Measurements from ENCODE around the gene HRH2.
"Not testable (repeated sequence)": the region's sequence is repeated elsewhere in the genome, so short reads cannot be mapped to it uniquely, and the experiment has no call there.

The HRH2 gene

DNA sequence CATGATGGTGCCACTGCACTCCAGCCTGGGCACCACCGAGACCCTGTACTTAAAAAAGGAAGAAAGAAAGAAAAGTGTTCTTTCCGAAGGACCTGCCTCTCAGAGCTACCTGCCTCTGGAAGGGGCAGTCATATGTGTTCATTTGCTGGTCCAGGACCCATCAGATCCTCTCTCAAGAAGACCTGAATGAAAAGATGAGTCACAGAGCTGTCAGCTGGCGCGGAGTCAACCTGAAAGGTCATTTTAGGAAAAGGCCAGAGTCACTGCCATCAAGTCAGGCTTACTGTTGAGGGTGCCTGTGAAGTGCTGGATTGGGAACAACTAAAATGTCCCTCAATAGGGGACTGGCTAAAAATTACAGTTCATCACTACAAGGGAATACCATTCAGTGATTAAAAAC lies 14.9 kb upstream of the HRH2 start:
- in situ Hi-C loops (cut with MboI; ENCODE audit: low sequenced_read_pairs) = no loop called here

DNA sequence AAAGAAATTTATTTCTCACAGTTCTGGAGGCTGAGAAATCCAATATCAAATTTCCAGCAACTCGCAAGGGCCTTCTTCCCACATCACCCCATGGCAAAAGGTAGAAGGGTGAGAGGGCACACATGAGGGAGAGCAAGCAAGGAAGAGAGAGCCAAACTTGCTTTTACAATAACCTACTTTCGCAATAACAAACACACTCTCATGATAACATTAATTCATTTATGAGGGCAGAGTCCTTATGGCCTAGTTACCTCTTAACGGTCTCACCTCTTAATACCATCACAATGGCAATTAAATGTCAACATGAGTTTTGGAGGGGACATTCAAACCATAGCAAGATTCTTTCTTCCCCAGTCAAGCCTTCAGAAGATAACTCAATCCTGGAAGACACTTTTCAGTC lies 11.6 kb upstream of the HRH2 start:
- in situ Hi-C loops (cut with MboI; ENCODE audit: low sequenced_read_pairs) = no loop called here

DNA sequence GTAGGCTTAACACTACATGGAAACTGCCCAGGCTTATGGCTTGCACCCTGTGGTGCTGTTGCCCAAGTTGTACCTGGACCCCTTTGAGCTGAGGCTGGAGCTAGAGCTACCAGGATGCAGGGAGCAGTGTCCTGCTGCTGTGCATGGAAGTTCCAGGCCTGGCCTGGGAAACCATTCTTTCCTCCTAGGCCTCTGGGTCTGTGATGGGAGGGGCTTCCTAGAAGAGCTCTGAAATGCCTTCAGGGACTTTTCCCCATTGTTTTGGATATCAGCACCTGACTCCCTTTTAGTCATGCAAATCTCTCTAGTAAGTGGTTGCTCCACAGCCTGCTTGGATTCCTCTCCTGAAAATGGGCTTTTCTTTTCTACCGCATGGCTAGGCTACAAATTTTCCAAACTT lies 7.9 kb upstream of the HRH2 start:
- in situ Hi-C loops (cut with MboI; ENCODE audit: low sequenced_read_pairs) = no loop called here

DNA sequence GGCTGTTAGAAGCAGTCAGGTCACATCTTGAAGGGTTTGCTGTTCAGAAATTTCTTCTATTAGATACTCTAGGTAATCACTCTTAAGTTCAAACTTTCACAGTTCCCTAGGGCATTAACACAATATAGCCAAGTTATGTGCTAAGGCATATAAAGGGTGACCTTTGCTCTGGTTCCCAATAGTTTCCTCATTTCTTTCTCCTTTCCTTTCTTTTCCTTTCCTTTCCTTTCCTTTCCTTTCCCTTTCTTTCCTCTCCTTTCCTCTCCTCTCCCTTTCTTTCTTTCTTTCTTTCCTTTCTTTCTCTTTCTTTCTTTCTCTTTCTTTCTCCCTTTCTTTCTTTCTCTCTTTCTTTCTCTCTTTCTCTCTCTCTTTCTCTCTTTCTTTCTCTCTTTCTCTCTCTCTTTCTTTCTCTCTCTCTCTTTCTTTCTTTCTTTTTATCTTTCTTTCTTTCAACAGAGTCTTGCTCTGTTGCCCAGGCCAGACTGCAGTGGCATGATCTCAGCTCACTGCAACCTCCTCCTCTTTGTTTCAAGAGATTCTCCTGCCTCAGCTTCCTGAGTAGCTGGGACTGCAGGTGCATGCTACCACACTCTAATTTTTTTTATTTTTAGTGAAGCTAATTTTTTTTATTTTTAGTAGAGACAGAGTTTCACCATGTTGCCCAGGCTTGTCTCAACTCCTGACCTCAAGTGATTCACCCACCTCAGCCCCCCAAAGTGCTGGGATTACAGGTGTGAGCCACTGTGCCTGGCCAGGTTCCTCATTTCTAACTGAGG lies 7.3 kb upstream of the HRH2 start:
- in situ Hi-C loops (cut with MboI; ENCODE audit: low sequenced_read_pairs) = not testable (repeated sequence)

DNA sequence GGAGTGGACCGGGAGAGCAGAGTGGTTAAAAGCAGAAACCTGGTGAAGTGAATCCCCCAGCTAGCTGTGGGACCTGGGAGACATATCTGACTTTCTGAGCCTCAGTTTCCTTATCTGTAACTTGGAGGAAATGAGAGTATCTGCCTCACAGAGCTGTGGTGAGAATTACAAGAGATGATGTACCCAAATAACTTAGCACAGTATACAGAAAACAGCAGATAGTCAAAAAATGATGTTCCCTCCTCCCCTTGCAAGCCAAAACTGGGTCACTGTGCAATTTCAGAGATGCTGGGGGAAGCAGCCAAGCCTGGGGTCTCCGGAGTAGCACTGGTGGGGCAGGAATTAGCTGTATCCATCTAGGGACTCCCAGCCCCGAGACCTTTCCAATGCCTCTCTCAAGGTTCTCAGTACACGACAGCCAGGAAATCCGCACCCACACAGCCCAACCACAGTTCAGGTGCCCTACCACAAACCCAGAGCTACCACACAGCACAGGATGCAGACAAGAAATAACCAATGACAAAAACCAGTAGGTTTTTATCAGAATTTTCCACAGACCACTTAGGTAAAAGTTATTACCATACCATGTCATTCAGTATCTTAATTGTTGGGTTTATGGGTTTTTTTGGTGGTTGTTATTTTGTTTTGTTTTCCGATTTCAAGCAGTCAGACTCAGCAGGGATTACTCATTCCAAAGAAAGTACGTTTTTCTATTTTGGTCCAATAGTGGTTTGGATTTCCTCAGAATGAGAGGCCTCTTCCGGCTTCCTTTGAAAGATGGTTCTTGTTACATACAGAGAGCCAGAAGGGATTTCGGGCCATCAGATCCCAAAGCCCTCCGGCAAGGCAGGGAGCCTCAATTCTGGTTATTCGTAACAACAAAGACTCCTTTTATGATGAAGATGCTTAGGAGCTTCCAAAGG lies 4.9 kb upstream of the HRH2 start:
- in situ Hi-C loops (cut with MboI; ENCODE audit: low sequenced_read_pairs) = no loop called here

DNA sequence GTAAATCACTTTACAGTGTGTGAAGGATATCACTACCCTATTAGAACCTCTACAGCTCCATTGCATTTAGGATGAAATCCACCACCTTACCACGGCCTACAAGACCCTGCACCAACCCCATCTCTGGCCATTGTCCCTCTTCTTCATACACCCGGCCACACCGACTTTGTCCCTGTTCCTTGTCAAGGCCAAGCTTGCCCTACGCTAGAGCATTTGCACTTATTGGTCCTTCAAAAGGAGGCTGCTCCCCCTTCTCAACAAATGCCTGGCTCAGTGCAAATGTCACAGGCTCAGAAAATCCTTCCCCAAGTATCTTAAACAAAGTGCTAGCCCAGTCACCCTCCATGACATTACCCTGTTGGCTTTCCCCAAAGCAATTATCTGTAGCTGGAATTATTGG lies 4.1 kb upstream of the HRH2 start:
- in situ Hi-C loops (cut with MboI; ENCODE audit: low sequenced_read_pairs) = no loop called here

DNA sequence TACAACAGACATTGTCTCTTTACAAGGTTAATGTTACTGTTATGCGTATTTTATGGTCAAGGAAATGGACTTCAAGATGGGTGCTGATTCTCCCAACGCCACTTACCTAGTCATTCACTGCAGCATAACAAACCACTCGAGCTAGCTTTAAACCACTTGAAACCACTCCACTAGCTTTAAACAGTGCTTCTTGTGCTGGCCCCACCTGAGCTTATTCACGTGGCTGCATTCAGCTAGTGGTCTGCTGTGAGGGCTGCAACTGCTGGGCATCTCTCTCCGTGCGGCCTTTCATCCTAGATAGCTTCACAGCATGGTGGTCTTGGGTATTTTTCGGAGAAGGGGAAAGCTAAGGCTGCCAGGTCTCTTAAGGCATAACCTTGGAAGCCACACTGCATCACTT lies 3.5 kb upstream of the HRH2 start:
- in situ Hi-C loops (cut with MboI; ENCODE audit: low sequenced_read_pairs) = no loop called here

DNA sequence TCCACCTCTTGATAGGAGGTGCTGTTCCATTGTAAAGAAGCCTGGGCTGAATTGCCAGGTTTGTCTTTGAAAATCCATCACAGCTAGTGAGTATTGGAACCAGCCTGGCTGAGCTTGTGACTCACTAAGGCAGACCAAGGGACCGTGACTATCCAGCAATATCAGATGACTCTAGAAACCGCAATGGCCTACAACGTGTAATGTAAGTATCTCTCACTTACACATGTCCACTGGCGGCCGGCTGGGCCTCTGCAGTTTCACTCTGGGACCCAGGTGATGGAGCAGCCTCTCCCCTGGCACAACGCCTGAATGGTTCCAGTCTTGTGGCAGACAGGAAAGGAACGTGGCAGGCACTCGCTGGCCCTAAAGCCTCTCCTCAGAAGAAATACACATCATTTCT lies 3.1 kb upstream of the HRH2 start:
- in situ Hi-C loops (cut with MboI; ENCODE audit: low sequenced_read_pairs) = no loop called here

- in situ Hi-C loops (cut with MboI; ENCODE audit: low sequenced_read_pairs) = no loop called here
Observed at GRCh38 chr5:175655411-175655810, 2.5 kb upstream of the HRH2 start.

GRCh38 chr5:175656966-175657365 lies 905 bp upstream of the HRH2 start:
- in situ Hi-C loops (cut with MboI; ENCODE audit: low sequenced_read_pairs) = no loop called here

GRCh38 chr5:175658299-175659145 lies 651 bp downstream of the HRH2 start:
- in situ Hi-C loops (cut with MboI; ENCODE audit: low sequenced_read_pairs) = no loop called here

- in situ Hi-C loops (cut with MboI; ENCODE audit: low sequenced_read_pairs) = no loop called here
Observed at GRCh38 chr5:175659546-175660253, 1.8 kb downstream of the HRH2 start.

DNA sequence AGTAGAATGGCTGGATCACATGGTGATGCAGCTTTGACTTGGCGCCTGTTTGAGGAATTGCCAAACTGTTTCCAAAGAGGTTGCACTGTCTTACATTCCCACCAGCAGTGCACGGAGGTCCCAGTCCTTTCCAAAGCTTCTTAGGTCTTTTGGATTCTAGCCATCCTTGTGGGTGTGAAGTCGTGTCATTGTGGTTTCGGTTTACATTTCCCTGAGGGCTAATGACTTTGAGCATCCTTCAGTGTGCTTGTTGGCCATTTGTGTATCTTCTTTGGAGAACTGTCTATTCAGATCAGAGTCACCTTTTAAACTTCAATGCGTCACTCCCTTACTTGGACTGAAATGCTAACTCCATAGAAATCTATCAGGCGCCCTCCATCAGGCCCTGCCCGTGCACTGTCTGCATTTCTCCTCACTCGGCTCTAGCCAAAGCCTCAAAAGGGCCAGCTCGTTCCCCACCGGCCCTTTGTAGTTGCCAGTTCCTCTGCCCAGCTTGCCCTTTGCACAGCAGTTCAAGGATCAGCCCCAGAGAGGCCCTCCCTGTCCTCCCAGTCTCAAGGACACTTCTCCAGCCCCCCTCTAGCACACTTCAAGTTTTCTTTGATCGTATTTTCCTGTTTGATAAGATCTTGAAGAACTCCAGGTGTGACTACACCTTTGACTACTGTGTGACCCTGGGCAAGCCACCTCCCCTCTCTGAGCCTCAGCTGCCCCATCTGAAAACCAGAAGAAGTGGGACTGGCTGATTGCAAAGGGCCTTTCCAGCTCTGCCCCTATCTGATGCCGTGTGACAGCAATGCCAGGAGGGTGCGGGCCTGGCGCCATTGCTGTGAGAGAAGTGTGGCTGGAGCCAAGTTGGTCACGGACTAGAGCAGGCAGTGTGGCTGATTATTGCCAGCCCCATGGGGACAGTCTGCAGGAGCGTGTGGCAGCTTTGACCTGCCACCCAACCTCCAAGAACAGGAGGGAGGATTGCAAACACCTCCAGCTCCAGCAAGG lies 5.6 kb downstream of the HRH2 start:
- in situ Hi-C loops (cut with MboI; ENCODE audit: low sequenced_read_pairs) = no loop called here

DNA sequence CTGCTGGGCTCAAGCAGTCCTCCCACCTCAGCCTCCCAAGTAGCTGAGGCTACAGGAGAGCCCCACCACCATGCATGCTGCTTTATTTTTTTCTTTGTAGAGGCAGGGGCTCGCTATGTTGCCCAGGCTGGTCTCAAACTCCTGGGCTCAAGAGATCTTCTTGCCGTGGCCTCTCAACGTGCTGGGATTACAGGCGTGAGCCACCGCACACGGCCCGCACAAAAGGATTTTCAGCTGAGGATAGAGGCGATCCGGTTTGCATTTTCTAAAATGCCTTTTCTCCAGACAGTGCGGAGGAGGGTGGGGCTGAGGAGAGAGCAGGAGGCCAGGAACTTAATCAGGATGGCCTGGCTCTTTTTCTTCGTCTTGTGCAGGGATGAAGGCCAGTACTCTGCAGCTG lies 6.9 kb downstream of the HRH2 start:
- in situ Hi-C loops (cut with MboI; ENCODE audit: low sequenced_read_pairs) = no loop called here

GRCh38 chr5:175666216-175666615 lies 8.3 kb downstream of the HRH2 start:
- in situ Hi-C loops (cut with MboI; ENCODE audit: low sequenced_read_pairs) = no loop called here

- in situ Hi-C loops (cut with MboI; ENCODE audit: low sequenced_read_pairs) = no loop called here
Observed at GRCh38 chr5:175668006-175668405, 10.1 kb downstream of the HRH2 start.

DNA sequence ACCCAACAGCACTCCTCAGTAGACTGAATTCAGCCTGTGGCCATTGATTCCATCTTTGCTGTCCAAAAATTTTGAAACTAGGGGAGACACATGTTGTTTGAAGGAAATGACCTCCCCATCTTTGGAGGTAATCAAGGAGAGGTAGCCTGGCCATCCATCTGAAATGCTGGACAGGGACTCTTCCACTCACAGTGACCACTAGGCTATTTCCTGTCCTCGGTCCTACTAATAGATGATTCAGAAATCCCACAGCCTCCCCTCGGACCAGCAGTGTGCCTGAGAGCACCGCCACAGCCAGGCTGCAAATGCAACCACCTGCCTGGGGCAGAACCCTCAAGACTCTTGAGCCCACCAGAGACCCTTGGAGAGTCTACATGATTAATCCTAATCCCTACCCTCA lies 12.5 kb downstream of the HRH2 start:
- in situ Hi-C loops (cut with MboI; ENCODE audit: low sequenced_read_pairs) = no loop called here

DNA sequence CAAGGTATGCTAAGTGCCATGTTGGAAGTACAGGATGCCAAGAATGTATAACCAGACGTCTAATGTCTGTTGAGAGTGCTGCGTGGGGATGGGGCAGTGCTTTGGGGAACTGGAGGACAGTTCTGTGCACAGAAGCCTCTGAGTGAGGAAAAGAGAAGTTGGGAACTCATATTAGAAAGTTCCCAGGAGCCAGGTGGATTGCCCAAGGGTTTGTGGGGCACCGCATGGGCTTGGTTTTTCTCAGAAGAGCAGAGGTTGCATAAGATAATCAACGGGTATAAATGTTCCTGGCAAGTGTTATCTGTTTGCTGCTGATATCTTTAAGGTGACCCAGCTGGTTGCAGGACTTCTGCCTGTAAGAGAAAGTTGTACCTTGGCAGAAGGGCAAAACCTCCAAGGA lies 13.1 kb downstream of the HRH2 start:
- in situ Hi-C loops (cut with MboI; ENCODE audit: low sequenced_read_pairs) = no loop called here

DNA sequence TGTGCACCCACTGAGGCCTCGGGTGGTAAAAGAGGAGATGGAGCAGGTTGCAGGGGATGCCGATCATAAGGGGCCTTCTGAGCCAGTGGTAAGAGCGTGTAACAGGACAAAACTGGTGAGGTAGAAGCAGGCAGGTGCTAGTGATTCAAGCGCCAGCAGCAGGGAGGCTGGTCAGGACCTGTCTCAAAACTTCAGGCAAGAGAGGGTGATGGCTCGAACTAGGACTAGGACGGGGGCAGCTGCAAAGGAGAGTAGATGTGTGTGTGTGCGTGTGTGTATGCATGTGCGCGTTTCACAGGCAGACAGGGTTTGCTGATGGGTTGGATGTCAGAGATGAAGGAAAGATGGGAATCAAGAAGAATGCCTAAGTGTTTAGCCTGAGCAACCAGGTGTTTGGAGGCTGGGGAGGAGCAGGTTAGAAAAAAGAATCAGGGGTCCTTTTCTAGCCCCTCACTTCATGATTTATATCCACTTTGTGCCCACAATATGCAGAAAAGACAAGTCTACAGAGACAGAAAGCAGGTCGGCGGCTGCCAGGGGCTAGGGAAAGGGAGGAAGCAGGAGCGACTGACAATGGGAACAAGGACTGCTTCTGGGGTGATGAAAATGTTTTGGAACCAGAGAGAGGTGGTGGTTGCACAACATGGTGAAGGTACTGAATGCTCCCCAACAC lies 15.2 kb downstream of the HRH2 start:
- in situ Hi-C loops (cut with MboI; ENCODE audit: low sequenced_read_pairs) = no loop called here

Data from HL-60/S4 treated with retinoic acid at 250 ng/mL for 4 days and 3 days (cell line).